GM18499 (cell line): ENCODE measurements around the gene NECAB2.
"Not testable (repeated sequence)": the region's sequence is repeated elsewhere in the genome, so short reads cannot be mapped to it uniquely, and the experiment has no call there.

Source experiments
- ATAC-seq: cut with Tn5 transposase; IDR thresholded peaks from one replicate; pipeline ENCODE4 v1.9.1; 2021; ENCODE audit warnings: moderate number of reproducible peaks; ENCODE audit not compliant: insufficient read depth, unreplicated experiment

NECAB2 gene

GRCh38 chr16:83948914-83949723 is 18.9 kb upstream of the NECAB2 start:
- no peak for ATAC-seq

- ATAC-seq, result no peak
These were observed 18.4 kb upstream of the NECAB2 start for GRCh38 chr16:83949724-83950001.

GRCh38 chr16:83950862-83951399 is 17.1 kb upstream of the NECAB2 start:
- ATAC-seq, result not testable (repeated sequence)

- ATAC-seq, result no peak
These were observed 16.5 kb upstream of the NECAB2 start for GRCh38 chr16:83951544-83951943.

GRCh38 chr16:83952587-83952939 is 15.5 kb upstream of the NECAB2 start:
- no peak for ATAC-seq

- ATAC-seq, result no peak
These were observed 14.9 kb upstream of the NECAB2 start, which contains the start of gene OSGIN1 for GRCh38 chr16:83952940-83953795. Gene OSGIN1, plus strand, starts transcription at chr16:83953240. Its CDS starts 4,432 bp downstream, at chr16:83957672.

- ATAC-seq, result no peak
These were observed 14.1 kb upstream of the NECAB2 start for GRCh38 chr16:83953796-83954576.

GRCh38 chr16:83954577-83955016 is 13.4 kb upstream of the NECAB2 start:
- ATAC-seq, result no peak

GRCh38 chr16:83955218-83956130 is 12.6 kb upstream of the NECAB2 start:
- ATAC-seq, result no peak

GRCh38 chr16:83956336-83957289 is 11.4 kb upstream of the NECAB2 start:
- no peak for ATAC-seq

- no peak for ATAC-seq
These were observed 10.7 kb upstream of the NECAB2 start for GRCh38 chr16:83957296-83957855.

GRCh38 chr16:83958137-83958845 is 9.8 kb upstream of the NECAB2 start:
- no peak for ATAC-seq

GRCh38 chr16:83958846-83959565 is 9.0 kb upstream of the NECAB2 start:
- no peak for ATAC-seq

GRCh38 chr16:83959656-83960434 is 8.2 kb upstream of the NECAB2 start:
- ATAC-seq, result no peak

- ATAC-seq, result no peak
These were observed 7.4 kb upstream of the NECAB2 start for GRCh38 chr16:83960521-83961249.
